ENCODE data around the gene SLC49A4. TPM values are rescaled to one million over a fixed set of nuclear protein-coding genes. Genes with fewer than 3 reads are reported as not detected.

SLC49A4 gene
- total RNA-seq, 1 donor from 2014 or later: 18.0 TPM

DNA sequence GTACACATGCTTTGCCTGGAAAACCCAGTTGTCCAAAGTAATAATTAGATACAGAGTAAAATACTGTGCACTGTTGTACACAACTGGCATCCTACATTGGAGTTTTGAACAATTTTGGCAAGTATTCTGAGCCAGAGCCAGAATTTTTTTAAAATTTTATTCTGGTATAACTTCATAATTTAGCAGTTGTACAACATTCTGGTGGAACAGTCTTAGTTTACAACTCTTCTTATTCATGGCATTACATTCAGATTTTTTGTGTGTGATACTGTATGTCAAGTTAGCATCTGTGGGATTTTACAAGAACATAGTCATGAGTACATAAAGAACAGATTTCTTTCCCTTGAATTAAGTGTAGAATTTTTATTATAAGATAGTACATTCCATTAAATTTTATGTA, 67.5 kb downstream of the SLC49A4 start:
- H3K4me2 ChIP-seq (ENCODE audit: low read length): no peak overlapping the region
- no peaks in the 10 kb centered on the region for H3K36me3 Mint-ChIP-seq (ENCODE audit: low read depth, unreplicated experiment)
- no peak overlapping the region for H2AFZ ChIP-seq (ENCODE audit: low read depth, low read length)
- H3K9ac ChIP-seq (ENCODE audit: low read length): no peak overlapping the region
- H3K27ac ChIP-seq (ENCODE audit: low read depth, low read length): no peak overlapping the region
- DNase-seq (ENCODE audit: low read depth) (no peak), FAIRE-seq (no peak)
- no peak overlapping the region for H3K4me3 Mint-ChIP-seq (ENCODE audit: unreplicated experiment)
- H3K4me1 Mint-ChIP-seq (ENCODE audit: low read depth, unreplicated experiment): no peaks in the 10 kb centered on the region
- TF ChIP-seq, protein P1, sequence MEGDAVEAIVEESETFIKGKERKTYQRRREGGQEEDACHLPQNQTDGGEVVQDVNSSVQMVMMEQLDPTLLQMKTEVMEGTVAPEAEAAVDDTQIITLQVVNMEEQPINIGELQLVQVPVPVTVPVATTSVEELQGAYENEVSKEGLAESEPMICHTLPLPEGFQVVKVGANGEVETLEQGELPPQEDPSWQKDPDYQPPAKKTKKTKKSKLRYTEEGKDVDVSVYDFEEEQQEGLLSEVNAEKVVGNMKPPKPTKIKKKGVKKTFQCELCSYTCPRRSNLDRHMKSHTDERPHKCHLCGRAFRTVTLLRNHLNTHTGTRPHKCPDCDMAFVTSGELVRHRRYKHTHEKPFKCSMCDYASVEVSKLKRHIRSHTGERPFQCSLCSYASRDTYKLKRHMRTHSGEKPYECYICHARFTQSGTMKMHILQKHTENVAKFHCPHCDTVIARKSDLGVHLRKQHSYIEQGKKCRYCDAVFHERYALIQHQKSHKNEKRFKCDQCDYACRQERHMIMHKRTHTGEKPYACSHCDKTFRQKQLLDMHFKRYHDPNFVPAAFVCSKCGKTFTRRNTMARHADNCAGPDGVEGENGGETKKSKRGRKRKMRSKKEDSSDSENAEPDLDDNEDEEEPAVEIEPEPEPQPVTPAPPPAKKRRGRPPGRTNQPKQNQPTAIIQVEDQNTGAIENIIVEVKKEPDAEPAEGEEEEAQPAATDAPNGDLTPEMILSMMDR (IDR thresholded peaks at IDR 0.05; ENCODE audit: insufficient read depth, low read depth, low read length): no peak
- no peak for TF ChIP-seq EZH2 (IDR thresholded peaks at IDR 0.05; ENCODE audit: insufficient read depth, low read length)
- no peaks in the 10 kb centered on the region for H3K9me3 ChIP-seq (ENCODE audit: insufficient read depth, low read depth, low read length)
- H3K27me3 Mint-ChIP-seq (ENCODE audit: low read depth, unreplicated experiment): no peaks in the 10 kb centered on the region
- no peak overlapping the region for H3K27ac Mint-ChIP-seq (ENCODE audit: unreplicated experiment)
- no peak overlapping the region for H3K4me3 ChIP-seq (ENCODE audit: insufficient read depth, low read depth, low read length)
- H3K36me3 ChIP-seq (ENCODE audit: insufficient read depth, low read length): no peaks in the 10 kb centered on the region
- no peaks in the 10 kb centered on the region for H4K20me1 ChIP-seq (ENCODE audit: insufficient read depth, low read length)
- H3K27me3 ChIP-seq (ENCODE audit: insufficient read depth, low read length): no peaks in the 10 kb centered on the region
- no peaks in the 10 kb centered on the region for H3K79me2 ChIP-seq (ENCODE audit: insufficient read depth, low read length)
- no peaks in the 10 kb centered on the region for H3K4me1 ChIP-seq (ENCODE audit: insufficient read depth, low read length)
- no peaks in the 10 kb centered on the region for H3K9me3 Mint-ChIP-seq (ENCODE audit: unreplicated experiment)

DNA sequence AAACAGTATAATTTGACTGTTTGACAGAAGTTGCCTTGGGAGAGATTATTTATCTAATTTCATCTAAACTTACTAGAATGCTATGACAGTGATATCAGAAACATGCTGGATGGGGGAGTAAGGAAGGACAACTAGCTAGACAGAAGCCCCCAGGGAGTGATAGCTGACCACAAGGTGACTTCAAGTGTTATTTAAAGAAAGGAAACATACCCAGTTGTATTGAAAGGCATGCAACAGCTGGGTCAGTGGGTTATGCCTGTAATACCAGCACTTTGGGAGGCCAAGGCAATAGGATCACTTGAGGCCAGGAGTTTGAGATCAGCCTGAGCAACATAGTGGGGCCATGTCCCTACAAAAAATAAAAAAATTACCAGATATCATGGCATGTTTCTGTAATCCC, 69.6 kb downstream of the SLC49A4 start:
- H3K9me3 Mint-ChIP-seq (ENCODE audit: unreplicated experiment): no peaks in the 10 kb centered on the region
- H3K36me3 Mint-ChIP-seq (ENCODE audit: low read depth, unreplicated experiment): no peaks in the 10 kb centered on the region
- TF ChIP-seq EZH2 (IDR thresholded peaks at IDR 0.05; ENCODE audit: insufficient read depth, low read length): no peak
- TF ChIP-seq, protein P1 (IDR thresholded peaks at IDR 0.05; ENCODE audit: insufficient read depth, low read depth, low read length): no peak

DNA sequence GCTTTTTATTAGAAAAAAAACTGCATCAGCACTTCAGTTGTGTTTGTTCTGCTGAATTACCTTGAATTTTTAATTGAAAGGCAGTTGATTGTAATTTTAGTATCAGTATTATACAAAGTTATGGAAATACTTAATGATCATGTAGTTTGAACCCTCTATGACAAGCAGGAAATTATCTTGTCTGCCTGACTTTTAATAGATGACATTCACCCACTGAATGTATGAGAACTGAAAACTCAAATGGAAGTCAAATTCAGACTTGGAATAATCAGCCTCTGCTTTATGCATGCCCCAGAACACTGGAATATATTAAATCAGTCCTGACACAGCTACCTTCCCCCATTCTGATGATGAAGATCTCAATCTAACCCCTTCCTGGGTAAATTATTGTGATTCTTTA, 73.5 kb downstream of the SLC49A4 start:
- no peaks in the 10 kb centered on the region for H3K36me3 Mint-ChIP-seq (ENCODE audit: low read depth, unreplicated experiment)
- no peaks in the 10 kb centered on the region for H3K4me1 ChIP-seq (ENCODE audit: insufficient read depth, low read length)
- H3K27me3 ChIP-seq (ENCODE audit: insufficient read depth, low read length): no peaks in the 10 kb centered on the region
- no peak overlapping the region for H3K27ac ChIP-seq (ENCODE audit: low read depth, low read length)
- no peak for FAIRE-seq
- H4K20me1 ChIP-seq (ENCODE audit: insufficient read depth, low read length): no peaks in the 10 kb centered on the region
- no peak for DNase-seq (ENCODE audit: low read depth)
- no peak overlapping the region for H3K9ac ChIP-seq (ENCODE audit: low read length)
- H3K4me3 Mint-ChIP-seq (ENCODE audit: unreplicated experiment): no peak overlapping the region
- H3K4me2 ChIP-seq (ENCODE audit: low read length): no peak overlapping the region
- H2AFZ ChIP-seq (ENCODE audit: low read depth, low read length): no peak overlapping the region
- H3K4me3 ChIP-seq (ENCODE audit: insufficient read depth, low read depth, low read length): no peak overlapping the region
- no peaks in the 10 kb centered on the region for H3K9me3 Mint-ChIP-seq (ENCODE audit: unreplicated experiment)
- no peaks in the 10 kb centered on the region for H3K79me2 ChIP-seq (ENCODE audit: insufficient read depth, low read length)
- no peaks in the 10 kb centered on the region for H3K27me3 Mint-ChIP-seq (ENCODE audit: low read depth, unreplicated experiment)
- H3K36me3 ChIP-seq (ENCODE audit: insufficient read depth, low read length): no peaks in the 10 kb centered on the region
- H3K9me3 ChIP-seq (ENCODE audit: insufficient read depth, low read depth, low read length): no peaks in the 10 kb centered on the region
- H3K27ac Mint-ChIP-seq (ENCODE audit: unreplicated experiment): no peak overlapping the region
- TF ChIP-seq EZH2 (IDR thresholded peaks at IDR 0.05; ENCODE audit: insufficient read depth, low read length): no peak
- TF ChIP-seq, protein P1 (IDR thresholded peaks at IDR 0.05; ENCODE audit: insufficient read depth, low read depth, low read length): no peak
- no peaks in the 10 kb centered on the region for H3K4me1 Mint-ChIP-seq (ENCODE audit: low read depth, unreplicated experiment)

More for the DNA sequence above, 69.6 kb downstream of the SLC49A4 start:
- Histone ChIP-seq H3K9ac (ENCODE audit: low read length) (no peak overlapping the region), H3K27ac (ENCODE audit: low read depth, low read length) (no peak overlapping the region), H3K4me3 (ENCODE audit: insufficient read depth, low read depth, low read length) (no peak overlapping the region), H3K4me1 (ENCODE audit: insufficient read depth, low read length) (no peaks in the 10 kb centered on the region), H3K79me2 (ENCODE audit: insufficient read depth, low read length) (no peaks in the 10 kb centered on the region), H3K9me3 (ENCODE audit: insufficient read depth, low read depth, low read length) (no peaks in the 10 kb centered on the region), H3K27me3 (ENCODE audit: insufficient read depth, low read length) (no peaks in the 10 kb centered on the region), H2AFZ (ENCODE audit: low read depth, low read length) (no peak overlapping the region), H4K20me1 (ENCODE audit: insufficient read depth, low read length) (no peaks in the 10 kb centered on the region), H3K4me2 (ENCODE audit: low read length) (no peak overlapping the region), H3K36me3 (ENCODE audit: insufficient read depth, low read length) (no peaks in the 10 kb centered on the region)
- Mint-ChIP-seq H3K4me1 (ENCODE audit: low read depth, unreplicated experiment) (no peaks in the 10 kb centered on the region), H3K27me3 (ENCODE audit: low read depth, unreplicated experiment) (no peaks in the 10 kb centered on the region), H3K4me3 (ENCODE audit: unreplicated experiment) (no peak overlapping the region), H3K27ac (ENCODE audit: unreplicated experiment) (no peak overlapping the region)
- FAIRE-seq (no peak), DNase-seq (ENCODE audit: low read depth) (no peak)
